ENCODE data around the gene CARD6. TPM values are rescaled to one million over a fixed set of nuclear protein-coding genes. Genes with fewer than 3 reads are reported as not detected.
A peak's percentile ranks its signal among the peaks of the same experiment; 100 is the strongest.

The CARD6 gene
- total and polyA plus RNA-seq, 9 of the 15 experiments (the other 6 are each of a cell fraction or from before 2014, with no cell fraction given), result 3.5 to 8.3 (median 5.9) TPM

DNA sequence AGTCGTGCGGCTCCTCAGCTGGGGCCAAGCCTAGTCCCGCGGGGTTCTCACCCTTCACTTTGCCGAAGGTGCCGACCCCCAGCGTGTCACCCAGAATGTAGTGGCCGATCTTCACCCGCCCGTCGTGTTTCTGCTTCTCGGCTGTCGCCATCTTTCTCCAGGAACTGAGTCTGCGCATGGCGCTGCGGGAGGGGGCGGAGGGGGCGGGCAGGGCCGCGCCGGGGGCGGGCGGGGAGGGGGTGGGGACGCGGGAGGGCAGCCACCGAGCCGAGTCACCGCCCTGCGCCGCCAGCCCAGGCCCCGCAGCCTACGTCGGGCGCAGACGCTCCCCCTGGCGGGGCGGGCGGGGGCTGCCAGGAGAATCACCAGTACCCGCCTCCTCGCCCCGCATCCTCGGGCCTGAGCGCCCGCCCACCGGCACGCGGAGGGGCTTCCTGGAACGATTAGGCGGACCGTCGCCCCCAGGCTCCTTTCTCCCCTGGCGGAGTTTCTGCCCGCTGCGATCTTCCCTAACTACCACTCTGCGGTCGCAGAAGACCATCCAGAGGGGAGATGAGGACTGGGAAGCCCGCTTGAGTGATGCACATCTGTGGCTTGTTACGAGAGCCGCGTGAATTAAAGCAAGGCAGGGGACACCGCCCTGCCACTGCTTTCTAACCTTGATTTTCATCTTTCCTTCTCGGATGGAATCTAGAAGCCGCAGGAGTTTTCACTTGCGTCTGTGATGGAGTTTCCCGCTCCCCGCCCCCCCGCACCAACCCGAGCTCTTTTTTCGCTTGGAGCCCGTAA, 43.0 kb upstream of the CARD6 start, which contains the start of gene PRKAA1 (continued):
- TF ChIP-seq, protein P1, sequence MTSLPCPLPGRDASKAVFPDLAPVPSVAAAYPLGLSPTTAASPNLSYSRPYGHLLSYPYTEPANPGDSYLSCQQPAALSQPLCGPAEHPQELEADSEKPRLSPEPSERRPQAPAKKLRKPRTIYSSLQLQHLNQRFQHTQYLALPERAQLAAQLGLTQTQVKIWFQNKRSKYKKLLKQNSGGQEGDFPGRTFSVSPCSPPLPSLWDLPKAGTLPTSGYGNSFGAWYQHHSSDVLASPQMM (CRISPR knock-in tag; IDR thresholded peaks at IDR 0.05), result no peak
- no peak for TF ChIP-seq HNRNPH1 (optimal IDR thresholded peaks at IDR 0.05; ENCODE audit: low read depth, low read length)
- TF ChIP-seq, protein P2, sequence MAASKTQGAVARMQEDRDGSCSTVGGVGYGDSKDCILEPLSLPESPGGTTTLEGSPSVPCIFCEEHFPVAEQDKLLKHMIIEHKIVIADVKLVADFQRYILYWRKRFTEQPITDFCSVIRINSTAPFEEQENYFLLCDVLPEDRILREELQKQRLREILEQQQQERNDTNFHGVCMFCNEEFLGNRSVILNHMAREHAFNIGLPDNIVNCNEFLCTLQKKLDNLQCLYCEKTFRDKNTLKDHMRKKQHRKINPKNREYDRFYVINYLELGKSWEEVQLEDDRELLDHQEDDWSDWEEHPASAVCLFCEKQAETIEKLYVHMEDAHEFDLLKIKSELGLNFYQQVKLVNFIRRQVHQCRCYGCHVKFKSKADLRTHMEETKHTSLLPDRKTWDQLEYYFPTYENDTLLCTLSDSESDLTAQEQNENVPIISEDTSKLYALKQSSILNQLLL (CRISPR knock-in tag; IDR thresholded peaks at IDR 0.05; ENCODE audit: borderline replicate concordance), result no peak
- no peak for TF ChIP-seq GTF2A2 (tag; IDR thresholded peaks at IDR 0.05)
- no peak for TF ChIP-seq EHMT2 (IDR thresholded peaks at IDR 0.05)
- TF ChIP-seq BACH1 (tag; IDR thresholded peaks at IDR 0.05), result no peak
- peak; percentile 91 for TF ChIP-seq CREB1 (IDR thresholded peaks at IDR 0.05)
- TF ChIP-seq CREB1 (CRISPR knock-in tag; IDR thresholded peaks at IDR 0.05), result peak; percentile 92
- TF ChIP-seq ZNF263 (CRISPR knock-in tag; IDR thresholded peaks at IDR 0.05; ENCODE audit: borderline replicate concordance), result peak; percentile 12; the same call in 1 of the 2 replicates
- no peak for TF ChIP-seq GATAD2B (IDR thresholded peaks at IDR 0.05; ENCODE audit: borderline replicate concordance)
- no peak for TF ChIP-seq ZNF184 (CRISPR knock-in tag; IDR thresholded peaks at IDR 0.05)
- TF ChIP-seq, protein P3, sequence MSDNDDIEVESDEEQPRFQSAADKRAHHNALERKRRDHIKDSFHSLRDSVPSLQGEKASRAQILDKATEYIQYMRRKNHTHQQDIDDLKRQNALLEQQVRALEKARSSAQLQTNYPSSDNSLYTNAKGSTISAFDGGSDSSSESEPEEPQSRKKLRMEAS (CRISPR knock-in tag; IDR thresholded peaks at IDR 0.05), result peak; percentile 78; the same call in 1 of the 2 replicates
- TF ChIP-seq NR2C2 (CRISPR knock-in tag; IDR thresholded peaks at IDR 0.05), result peak; percentile 50; the same call in 1 of the 2 replicates
- TF ChIP-seq NR2C2 (tag; IDR thresholded peaks at IDR 0.05), result peak; percentile 51; the same call in 1 of the 2 replicates
- TF ChIP-seq FOXJ3 (CRISPR knock-in tag; IDR thresholded peaks at IDR 0.05), result no peak
- TF ChIP-seq, protein P4, sequence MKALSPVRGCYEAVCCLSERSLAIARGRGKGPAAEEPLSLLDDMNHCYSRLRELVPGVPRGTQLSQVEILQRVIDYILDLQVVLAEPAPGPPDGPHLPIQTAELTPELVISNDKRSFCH (CRISPR knock-in tag; IDR thresholded peaks at IDR 0.05), result no peak
- TF ChIP-seq, protein P4 (tag; IDR thresholded peaks at IDR 0.05), result peak; percentile 37; the same call in 1 of the 2 replicates
- TF ChIP-seq, protein P5, sequence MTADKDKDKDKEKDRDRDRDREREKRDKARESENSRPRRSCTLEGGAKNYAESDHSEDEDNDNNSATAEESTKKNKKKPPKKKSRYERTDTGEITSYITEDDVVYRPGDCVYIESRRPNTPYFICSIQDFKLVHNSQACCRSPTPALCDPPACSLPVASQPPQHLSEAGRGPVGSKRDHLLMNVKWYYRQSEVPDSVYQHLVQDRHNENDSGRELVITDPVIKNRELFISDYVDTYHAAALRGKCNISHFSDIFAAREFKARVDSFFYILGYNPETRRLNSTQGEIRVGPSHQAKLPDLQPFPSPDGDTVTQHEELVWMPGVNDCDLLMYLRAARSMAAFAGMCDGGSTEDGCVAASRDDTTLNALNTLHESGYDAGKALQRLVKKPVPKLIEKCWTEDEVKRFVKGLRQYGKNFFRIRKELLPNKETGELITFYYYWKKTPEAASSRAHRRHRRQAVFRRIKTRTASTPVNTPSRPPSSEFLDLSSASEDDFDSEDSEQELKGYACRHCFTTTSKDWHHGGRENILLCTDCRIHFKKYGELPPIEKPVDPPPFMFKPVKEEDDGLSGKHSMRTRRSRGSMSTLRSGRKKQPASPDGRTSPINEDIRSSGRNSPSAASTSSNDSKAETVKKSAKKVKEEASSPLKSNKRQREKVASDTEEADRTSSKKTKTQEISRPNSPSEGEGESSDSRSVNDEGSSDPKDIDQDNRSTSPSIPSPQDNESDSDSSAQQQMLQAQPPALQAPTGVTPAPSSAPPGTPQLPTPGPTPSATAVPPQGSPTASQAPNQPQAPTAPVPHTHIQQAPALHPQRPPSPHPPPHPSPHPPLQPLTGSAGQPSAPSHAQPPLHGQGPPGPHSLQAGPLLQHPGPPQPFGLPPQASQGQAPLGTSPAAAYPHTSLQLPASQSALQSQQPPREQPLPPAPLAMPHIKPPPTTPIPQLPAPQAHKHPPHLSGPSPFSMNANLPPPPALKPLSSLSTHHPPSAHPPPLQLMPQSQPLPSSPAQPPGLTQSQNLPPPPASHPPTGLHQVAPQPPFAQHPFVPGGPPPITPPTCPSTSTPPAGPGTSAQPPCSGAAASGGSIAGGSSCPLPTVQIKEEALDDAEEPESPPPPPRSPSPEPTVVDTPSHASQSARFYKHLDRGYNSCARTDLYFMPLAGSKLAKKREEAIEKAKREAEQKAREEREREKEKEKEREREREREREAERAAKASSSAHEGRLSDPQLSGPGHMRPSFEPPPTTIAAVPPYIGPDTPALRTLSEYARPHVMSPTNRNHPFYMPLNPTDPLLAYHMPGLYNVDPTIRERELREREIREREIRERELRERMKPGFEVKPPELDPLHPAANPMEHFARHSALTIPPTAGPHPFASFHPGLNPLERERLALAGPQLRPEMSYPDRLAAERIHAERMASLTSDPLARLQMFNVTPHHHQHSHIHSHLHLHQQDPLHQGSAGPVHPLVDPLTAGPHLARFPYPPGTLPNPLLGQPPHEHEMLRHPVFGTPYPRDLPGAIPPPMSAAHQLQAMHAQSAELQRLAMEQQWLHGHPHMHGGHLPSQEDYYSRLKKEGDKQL (CRISPR knock-in tag; IDR thresholded peaks at IDR 0.05; ENCODE audit: borderline replicate concordance), result no peak
- TF ChIP-seq FOXM1 (IDR thresholded peaks at IDR 0.05; ENCODE audit: low read depth), result 0 out of 2 replicates have a peak, but pooled peaks have one; percentile 27
- no peak for TF ChIP-seq FOXM1 (CRISPR knock-in tag; IDR thresholded peaks at IDR 0.05; ENCODE audit: low read depth)
